ENCODE measurements around the gene NOXA1. TPM values are rescaled to one million over a fixed set of nuclear protein-coding genes. Genes with fewer than 3 reads are reported as not detected.
A peak's percentile ranks its signal among the peaks of the same experiment; 100 is the strongest.

Gene NOXA1
- total RNA-seq, 1 donor from 2014 or later, result 0.89 TPM

DNA sequence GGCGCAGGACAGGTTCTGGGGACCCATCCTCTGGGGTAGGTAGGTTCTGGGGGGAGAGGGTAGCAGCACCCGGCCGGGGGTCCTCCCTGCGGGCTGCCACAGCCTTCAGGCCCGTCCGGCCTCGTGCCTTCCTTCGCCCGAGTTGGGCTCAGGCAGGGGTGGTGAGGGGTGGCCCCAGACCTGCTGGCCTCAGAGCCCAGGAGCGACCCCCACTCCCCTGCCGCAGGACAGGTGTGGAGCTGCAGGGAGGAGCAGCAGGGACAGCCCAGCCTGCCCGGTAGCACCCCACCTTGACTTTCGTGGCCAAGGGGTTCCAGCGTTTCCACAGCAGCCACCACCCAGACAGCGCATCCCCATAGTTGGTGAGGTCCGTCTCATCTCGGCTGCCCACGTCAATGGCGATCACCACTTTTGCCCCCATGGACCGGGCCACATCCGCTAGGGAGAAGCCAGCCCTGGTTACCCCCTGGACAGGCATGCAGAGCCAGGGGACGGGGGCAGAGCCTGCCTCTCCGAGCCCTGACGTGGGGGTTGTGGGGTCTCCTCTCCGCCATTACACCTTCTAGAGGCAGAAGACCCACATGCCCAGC, 39.3 kb downstream of the NOXA1 start:
- peak overlapping the region; percentile 59 for H3K4me3 Mint-ChIP-seq
- H3K27ac Mint-ChIP-seq (ENCODE audit: unreplicated experiment), result no peak overlapping the region

DNA sequence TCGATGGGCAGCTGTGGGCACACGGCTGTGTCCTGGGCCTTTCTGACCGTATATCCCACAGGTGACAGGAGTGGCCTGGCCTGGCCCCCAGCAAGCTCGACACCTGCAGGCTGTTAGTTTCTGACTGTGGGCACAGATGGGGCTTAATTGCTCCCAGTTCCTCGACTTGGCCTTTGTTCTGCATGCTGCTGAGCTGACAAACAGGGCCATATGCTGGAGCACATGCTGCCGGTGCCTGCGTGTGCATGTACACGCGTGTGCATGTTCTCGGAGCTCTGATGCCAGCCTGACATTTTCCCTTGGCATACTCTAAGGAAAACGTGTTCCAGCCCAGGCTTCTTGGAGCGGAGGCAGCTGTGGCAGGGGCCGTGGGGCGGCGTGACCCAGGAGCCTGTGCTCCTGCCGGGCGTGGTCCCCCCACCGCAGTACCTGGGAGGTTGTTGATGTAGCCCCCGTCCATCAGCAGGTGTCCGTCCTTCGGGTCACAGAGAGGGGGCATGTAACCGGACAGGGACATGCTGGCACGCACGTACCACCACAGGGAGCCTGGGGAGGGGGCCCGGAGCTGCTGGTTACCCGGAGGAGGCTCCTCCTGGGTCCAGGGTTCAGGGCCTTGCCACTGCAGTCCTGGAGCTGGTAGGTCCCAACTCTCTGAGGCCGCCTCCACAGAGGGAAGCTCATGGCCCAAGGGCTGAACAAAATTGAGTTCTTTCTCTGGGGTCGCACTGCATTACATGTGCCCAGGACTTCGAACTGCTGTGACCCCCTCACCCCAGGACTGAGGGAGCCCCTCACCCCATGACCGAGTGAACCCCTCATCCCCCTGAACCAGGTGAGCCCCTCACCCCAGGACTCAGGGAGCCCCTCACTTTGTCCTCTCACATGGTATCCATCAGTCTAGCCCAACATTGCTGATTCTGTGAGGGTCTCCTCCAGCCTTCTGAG, 40.1 kb downstream of the NOXA1 start:
- no peak for DNase-seq (ENCODE audit: low read depth, low spot score)
- H3K4me1 Mint-ChIP-seq, result no peaks in the 10 kb centered on the region
- H3K9me3 Mint-ChIP-seq, result no peaks in the 10 kb centered on the region
- H3K27me3 Mint-ChIP-seq (ENCODE audit: low read depth), result peaks cover 3% of the 10 kb centered on the region
- H3K27ac Mint-ChIP-seq (ENCODE audit: unreplicated experiment), result no peak overlapping the region
- no peaks in the 10 kb centered on the region for H3K36me3 Mint-ChIP-seq (ENCODE audit: low read depth)
- TF ChIP-seq, protein P1, sequence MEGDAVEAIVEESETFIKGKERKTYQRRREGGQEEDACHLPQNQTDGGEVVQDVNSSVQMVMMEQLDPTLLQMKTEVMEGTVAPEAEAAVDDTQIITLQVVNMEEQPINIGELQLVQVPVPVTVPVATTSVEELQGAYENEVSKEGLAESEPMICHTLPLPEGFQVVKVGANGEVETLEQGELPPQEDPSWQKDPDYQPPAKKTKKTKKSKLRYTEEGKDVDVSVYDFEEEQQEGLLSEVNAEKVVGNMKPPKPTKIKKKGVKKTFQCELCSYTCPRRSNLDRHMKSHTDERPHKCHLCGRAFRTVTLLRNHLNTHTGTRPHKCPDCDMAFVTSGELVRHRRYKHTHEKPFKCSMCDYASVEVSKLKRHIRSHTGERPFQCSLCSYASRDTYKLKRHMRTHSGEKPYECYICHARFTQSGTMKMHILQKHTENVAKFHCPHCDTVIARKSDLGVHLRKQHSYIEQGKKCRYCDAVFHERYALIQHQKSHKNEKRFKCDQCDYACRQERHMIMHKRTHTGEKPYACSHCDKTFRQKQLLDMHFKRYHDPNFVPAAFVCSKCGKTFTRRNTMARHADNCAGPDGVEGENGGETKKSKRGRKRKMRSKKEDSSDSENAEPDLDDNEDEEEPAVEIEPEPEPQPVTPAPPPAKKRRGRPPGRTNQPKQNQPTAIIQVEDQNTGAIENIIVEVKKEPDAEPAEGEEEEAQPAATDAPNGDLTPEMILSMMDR (conservative IDR thresholded peaks at IDR 0.05), result no peak
- peak overlapping the region; percentile 59 for H3K4me3 Mint-ChIP-seq

More for the DNA sequence above, 39.3 kb downstream of the NOXA1 start:
- H3K36me3 Mint-ChIP-seq (ENCODE audit: low read depth), result no peaks in the 10 kb centered on the region
- no peaks in the 10 kb centered on the region for H3K9me3 Mint-ChIP-seq
- H3K27me3 Mint-ChIP-seq (ENCODE audit: low read depth), result peaks cover 3% of the 10 kb centered on the region
- TF ChIP-seq, protein P1 (conservative IDR thresholded peaks at IDR 0.05), result no peak
- H3K4me1 Mint-ChIP-seq, result no peaks in the 10 kb centered on the region
- DNase-seq (ENCODE audit: low read depth, low spot score), result no peak

DNA sequence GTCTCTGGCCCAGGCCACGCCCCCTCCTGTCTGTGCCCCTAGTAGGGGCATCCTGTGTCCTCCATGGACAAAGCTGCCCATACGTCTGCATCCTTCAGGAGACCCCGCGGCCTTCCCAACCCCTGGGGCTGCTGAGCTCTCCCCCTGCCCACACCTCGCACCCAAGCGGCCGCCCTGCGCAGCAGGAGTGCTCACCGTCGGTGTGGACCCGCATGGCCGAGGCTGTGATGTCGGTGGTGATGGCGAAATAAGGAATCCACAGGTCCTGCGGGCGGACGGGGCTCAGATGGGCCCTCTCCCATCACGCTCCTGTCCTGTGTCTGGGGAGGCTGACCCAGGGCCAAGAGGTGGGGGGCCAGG, 40.7 kb downstream of the NOXA1 start:
- no peak overlapping the region for H3K4me3 Mint-ChIP-seq
- H3K27ac Mint-ChIP-seq (ENCODE audit: unreplicated experiment), result no peak overlapping the region
- peaks cover 3% of the 10 kb centered on the region for H3K27me3 Mint-ChIP-seq (ENCODE audit: low read depth)
- TF ChIP-seq, protein P1 (conservative IDR thresholded peaks at IDR 0.05), result no peak
- H3K9me3 Mint-ChIP-seq, result no peaks in the 10 kb centered on the region
- H3K36me3 Mint-ChIP-seq (ENCODE audit: low read depth), result no peaks in the 10 kb centered on the region
- no peaks in the 10 kb centered on the region for H3K4me1 Mint-ChIP-seq
- no peak for DNase-seq (ENCODE audit: low read depth, low spot score)

DNA sequence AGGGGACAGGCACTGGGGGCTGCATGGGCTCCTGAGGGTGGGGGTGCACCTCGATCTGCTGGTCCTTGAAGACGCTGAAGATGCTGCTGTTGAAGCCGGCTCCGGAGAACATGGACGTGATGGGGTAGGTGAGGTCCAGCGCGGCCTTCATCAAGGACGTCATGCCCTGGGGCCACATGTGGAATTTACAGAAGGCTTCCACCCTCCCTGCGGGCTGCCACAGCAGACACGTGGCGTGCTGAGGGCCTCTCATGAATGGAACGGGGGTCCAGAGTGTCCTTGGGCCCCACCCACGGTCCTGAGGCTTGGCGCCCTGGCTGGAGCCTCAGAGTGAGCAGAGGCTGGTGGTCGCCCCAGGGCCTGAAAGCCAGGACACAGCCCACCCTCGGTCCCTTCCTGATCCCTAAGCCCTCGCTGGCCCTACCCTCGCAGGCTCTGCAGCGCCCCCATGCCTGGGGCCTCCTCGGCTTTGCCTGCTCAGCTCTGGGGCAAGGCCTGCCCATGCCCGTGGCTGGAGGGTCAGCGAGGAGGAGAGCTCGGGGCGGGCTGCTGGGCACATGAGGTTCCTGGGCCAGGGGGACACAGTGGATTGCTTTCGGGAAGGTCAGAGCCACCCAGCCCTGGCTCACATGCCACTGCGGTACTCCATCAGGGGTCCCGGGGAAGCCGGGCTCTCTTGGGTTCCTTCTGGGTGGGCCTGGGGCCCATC, 41.3 kb downstream of the NOXA1 start:
- no peak for DNase-seq (ENCODE audit: low read depth, low spot score)
- no peaks in the 10 kb centered on the region for H3K36me3 Mint-ChIP-seq (ENCODE audit: low read depth)
- no peak overlapping the region for H3K4me3 Mint-ChIP-seq
- no peaks in the 10 kb centered on the region for H3K4me1 Mint-ChIP-seq
- no peak overlapping the region for H3K27ac Mint-ChIP-seq (ENCODE audit: unreplicated experiment)
- no peaks in the 10 kb centered on the region for H3K9me3 Mint-ChIP-seq
- TF ChIP-seq, protein P1 (conservative IDR thresholded peaks at IDR 0.05), result no peak
- H3K27me3 Mint-ChIP-seq (ENCODE audit: low read depth), result peaks cover 3% of the 10 kb centered on the region

DNA sequence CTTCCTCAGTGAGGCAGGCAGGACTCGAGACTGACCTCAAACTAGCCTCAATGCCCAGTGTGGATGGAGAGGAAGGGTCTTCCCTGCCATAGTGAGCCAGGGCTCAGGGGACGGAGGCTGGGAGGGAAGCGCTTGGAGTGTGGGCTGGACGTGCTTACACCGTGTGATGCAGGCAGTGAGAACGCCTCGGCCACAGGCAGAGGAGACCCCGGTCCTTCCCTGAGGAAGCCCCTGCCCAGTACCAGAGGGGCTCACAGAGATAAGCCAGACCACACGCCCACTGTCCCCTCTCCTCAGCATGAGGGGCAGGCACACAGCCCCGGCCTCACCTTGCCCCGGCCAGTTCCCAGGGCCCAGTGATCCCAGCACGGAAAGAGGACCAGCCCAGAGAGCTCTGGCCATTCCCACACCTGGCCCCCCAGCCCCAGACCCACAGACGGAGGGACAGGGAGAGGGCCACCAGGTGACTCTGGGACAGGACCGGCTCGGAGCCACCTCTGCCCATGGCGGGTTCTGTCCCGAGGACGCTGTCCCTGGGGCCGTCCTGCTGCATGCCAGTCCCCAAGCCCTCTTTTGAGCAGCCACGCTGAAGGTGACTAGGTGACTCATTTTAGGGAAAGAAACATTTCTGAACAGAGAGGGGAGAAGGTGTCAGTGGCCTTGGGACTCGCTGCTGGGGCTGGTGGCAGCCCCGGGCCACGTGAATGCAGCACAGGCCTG, 42.0 kb downstream of the NOXA1 start:
- TF ChIP-seq, protein P1 (conservative IDR thresholded peaks at IDR 0.05), result no peak
- Mint-ChIP-seq H3K4me1 (no peaks in the 10 kb centered on the region), H3K9me3 (no peaks in the 10 kb centered on the region), H3K4me3 (no peak overlapping the region), H3K36me3 (ENCODE audit: low read depth) (no peaks in the 10 kb centered on the region), H3K27ac (ENCODE audit: unreplicated experiment) (no peak overlapping the region), H3K27me3 (ENCODE audit: low read depth) (peaks cover 3% of the 10 kb centered on the region)
- no peak for DNase-seq (ENCODE audit: low read depth, low spot score)

Data from neural crest cell (in vitro differentiated cells).